GM12873 (cell line): ENCODE data around the gene AFAP1L1.

Experiments
- TF ChIP-seq, protein P1 (sequence below): IDR thresholded peaks from 2 replicates; pipeline ENCODE4 v1.5.1; 2012; ENCODE audit warnings: low read depth, mild to moderate bottlenecking, moderate library complexity, low read length, control low read depth; ENCODE audit not compliant: insufficient read depth; ENCODE audit errors: missing control alignments

The AFAP1L1 gene

DNA sequence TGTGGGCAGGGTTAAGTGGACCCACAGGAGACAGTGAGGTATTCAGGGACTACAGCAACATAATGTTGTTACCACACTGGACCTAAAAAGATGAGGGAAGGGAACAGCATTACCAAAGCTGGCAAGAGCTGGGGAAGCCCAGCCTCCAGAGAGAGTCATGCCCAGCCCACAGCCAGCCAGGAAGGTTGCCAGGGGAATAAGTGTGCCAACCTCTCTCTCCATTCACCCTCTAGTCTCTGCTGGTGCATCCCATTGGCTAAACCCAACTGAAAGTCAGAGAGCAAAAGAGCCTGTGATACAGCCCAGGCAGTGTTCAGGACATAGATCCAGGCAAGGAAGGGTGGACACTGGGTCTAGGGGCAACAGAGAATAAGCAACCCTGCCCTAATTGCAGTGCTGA, 35.8 kb upstream of the AFAP1L1 start:
- TF ChIP-seq, protein P1, sequence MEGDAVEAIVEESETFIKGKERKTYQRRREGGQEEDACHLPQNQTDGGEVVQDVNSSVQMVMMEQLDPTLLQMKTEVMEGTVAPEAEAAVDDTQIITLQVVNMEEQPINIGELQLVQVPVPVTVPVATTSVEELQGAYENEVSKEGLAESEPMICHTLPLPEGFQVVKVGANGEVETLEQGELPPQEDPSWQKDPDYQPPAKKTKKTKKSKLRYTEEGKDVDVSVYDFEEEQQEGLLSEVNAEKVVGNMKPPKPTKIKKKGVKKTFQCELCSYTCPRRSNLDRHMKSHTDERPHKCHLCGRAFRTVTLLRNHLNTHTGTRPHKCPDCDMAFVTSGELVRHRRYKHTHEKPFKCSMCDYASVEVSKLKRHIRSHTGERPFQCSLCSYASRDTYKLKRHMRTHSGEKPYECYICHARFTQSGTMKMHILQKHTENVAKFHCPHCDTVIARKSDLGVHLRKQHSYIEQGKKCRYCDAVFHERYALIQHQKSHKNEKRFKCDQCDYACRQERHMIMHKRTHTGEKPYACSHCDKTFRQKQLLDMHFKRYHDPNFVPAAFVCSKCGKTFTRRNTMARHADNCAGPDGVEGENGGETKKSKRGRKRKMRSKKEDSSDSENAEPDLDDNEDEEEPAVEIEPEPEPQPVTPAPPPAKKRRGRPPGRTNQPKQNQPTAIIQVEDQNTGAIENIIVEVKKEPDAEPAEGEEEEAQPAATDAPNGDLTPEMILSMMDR, result no peak

DNA sequence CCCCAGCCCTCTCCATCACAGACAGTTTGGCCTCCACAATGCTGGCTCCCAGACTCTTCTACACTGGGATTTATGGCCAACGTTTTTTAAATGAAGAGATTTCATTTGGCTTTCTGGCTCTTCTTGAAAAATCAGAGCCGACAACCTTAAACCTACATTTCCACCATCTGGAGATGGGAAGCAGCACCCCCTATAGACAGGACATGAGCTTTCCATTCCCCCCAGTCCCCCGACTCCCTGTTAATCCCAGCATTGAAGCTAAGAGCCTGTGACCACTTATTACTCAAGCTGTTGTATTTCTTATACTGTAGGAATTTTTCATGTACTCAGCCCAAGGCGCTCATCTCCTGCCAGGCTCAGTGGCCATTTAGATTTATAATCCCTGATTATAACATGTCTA, 34.0 kb upstream of the AFAP1L1 start:
- TF ChIP-seq, protein P1, result no peak

DNA sequence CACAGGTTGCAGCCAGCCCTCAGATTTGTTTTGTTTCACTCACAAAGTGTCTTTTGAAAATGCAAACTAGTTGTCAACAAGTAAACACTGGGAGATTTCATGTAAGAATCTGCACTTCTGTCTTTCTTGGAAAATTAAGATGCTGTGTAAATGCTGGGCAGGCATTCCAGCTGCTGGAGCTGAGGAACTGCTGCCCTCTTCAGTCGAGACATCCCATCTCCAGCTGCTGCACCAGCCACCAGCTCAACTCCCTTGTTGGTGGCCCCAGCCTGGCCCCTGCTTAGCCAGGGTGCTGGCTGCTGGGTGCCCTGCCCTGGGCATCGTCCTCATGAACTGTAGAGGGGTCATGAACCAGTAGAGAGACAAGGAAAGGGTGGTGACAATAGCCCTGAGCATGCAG, 33.1 kb upstream of the AFAP1L1 start:
- TF ChIP-seq, protein P1, result peak; percentile 10

DNA sequence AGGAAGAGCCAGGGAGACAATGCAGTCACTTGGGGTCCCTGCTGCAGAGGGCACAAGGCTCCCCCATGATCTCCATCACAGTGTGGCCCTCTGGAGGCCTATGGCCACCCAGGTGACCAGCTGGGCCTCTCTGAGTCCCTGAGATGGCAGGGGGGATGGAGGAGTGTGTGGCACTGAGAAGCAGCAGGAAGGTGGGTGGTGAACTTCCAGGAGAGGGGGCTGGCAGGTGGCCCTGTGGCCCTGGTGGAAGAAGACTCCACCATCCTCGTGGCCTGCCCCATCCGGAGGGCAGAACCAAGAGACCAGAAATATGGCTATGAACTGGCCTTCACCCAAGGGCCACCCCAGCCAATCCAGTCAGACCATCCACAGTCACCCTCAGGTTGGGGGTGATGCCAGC, 31.7 kb upstream of the AFAP1L1 start:
- TF ChIP-seq, protein P1, result no peak

DNA sequence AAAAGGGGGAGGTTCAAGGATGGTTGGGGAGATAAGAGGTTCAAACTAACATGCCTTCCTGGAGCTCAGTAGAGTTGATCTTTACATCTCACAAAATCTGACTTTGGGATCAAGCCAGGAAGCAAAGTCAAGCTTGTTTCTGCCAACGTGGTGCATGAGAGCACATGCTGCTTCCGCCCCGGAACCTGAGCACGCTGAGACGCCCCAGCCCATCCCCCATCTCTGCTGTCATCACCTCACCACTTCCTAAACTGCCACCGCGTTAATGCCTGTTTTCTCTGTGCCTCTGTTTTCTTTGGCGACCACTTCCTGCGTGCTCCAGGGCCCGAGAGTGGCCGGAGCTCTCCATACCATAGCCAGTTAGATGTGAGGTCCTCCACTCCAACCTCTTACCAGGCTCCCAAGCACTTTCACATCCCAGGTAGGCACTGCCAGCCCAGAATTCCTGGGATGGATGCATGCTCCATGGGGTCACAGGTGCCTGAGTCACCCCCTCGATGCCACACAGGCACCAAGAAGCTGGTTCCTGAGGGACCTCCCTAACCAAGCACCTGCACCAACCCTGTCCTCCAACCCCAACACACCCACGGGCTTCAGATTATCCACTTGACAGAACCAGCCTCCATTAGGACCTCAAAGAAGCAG, 31.2 kb upstream of the AFAP1L1 start:
- TF ChIP-seq, protein P1, result no peak

DNA sequence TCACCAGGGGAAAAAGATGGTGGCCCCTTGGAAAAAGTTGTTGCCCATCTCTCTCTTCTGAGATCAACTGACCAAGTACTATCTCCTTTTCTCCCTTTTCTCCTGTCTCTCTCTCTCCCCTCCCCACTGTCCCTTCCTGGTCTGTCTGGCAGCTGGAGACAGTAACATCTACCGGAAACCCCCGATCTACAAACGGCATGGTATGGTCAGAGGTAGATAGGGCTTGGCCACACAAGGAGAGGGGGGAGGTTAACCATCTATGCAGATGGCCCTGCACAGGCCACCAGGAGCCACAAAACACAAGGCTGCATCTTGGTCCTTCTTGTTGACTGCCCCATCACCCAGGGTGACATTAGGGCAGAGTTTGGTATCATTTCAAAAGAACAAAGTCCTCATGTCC, 29.3 kb upstream of the AFAP1L1 start:
- TF ChIP-seq, protein P1, result no peak

DNA sequence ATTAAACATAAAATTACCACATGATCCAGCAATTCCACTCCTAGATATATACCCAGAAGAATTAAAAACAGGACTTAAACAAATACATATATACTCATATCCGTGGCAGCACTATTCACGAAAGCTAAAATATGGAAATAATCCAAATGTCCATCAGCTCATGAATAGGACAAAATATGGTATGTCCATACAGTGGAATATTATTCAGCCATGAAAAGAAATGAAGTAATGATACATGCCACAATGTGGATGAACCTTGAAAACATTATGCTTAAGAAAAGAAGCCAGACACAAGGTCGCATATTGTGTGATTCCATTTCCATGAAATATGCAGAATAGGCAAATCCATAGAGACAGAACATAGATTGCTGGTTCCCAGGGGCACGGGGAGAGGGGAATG, 24.8 kb upstream of the AFAP1L1 start:
- TF ChIP-seq, protein P1, result no peak

DNA sequence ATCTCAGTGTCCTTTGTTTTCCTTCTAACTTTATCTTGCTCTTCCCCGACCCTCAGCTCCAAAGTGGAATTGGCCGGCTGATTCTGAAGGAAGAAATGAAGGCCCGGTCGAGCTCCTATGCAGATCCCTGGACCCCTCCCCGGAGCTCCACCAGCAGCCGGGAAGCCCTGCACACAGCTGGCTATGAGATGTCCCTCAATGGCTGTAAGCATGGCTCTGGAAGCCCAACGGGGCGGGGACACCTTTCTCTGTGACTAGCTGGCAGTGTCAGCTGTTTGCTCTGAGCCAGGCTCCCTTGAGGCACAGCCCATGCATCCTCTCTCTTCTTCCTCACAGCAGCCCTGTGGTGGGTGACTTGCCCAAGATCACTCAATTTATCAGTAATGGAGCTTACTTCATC, 23.9 kb upstream of the AFAP1L1 start:
- TF ChIP-seq, protein P1, result no peak
